ENCODE data around the gene C14orf132. TPM values are rescaled to one million over a fixed set of nuclear protein-coding genes. Genes with fewer than 3 reads are reported as not detected.

Gene C14orf132
- total RNA-seq, 1 experiment from 2014 or later: not detected

DNA sequence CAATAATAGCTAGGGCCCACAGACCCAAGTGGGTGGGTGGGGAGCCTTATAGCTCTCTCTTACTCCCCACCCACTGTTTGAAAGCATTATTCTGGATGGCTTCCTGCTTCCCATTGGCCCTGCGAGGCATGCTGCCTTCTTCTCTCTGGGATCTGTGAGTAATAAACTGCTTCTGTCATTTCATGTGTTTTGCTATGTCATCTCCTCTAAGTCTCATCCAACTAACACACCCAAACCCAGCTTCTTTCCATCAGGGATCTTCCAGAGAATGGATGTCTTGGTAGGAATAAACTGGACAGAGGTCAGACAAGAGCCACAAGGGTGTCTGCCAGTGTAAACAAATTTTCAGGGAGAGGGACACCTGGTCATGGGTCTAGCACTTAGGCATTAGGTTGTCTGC lies 99.1 kb downstream of the C14orf132 start:
- Histone ChIP-seq H3K27me3 (no peaks in the 10 kb centered on the region), H3K27ac (no peak overlapping the region), H3K4me3 (no peak overlapping the region), H3K36me3 (no peaks in the 10 kb centered on the region), H3K4me1 (no peaks in the 10 kb centered on the region), H3K9me3 (replicated peaks) (no peaks in the 10 kb centered on the region)
- DNase-seq: no peak

DNA sequence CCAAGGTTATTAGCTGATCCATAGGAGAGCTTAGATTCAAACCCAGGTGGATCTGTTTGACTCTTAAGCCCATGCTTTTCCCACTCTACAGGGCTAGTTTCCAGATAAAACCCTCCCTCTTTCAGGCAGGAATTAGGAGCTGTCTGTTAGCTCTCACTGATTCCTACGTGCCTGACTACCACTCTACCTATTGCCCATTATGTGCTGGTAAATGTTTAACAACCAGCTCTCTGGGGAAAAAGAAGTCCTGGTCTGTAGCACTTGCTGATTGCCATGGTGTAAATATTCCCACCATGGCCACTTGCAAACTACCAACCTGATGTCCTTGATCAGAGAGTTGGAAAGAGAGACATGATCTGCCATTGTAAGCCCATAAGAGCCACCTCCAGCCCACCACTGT lies 100.0 kb downstream of the C14orf132 start:
- Histone ChIP-seq H3K9me3 (replicated peaks) (no peaks in the 10 kb centered on the region), H3K27ac (no peak overlapping the region), H3K4me3 (no peak overlapping the region), H3K4me1 (no peaks in the 10 kb centered on the region), H3K27me3 (no peaks in the 10 kb centered on the region), H3K36me3 (no peaks in the 10 kb centered on the region)
- no peak for DNase-seq

DNA sequence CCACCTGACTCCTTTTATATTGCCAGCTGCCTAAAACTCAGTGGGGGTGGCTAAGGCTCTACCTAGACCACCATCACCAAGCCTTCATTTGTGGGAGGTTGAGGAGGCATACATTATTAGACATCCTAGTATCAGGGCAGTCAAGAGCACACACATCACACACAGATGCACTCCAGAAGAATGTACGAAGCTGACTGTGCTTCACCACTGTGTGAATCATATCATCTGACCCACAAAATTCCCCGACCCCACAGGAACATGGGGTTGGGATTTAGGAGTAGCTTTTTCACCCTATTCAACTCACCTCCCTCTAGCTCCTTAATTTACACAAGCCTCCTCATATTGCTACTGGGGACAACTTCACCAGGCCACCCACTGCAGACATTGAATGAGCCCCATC lies 100.7 kb downstream of the C14orf132 start:
- H3K4me3 ChIP-seq: no peak overlapping the region
- H3K9me3 ChIP-seq (replicated peaks): no peaks in the 10 kb centered on the region
- H3K36me3 ChIP-seq: no peaks in the 10 kb centered on the region
- H3K27ac ChIP-seq: no peak overlapping the region
- no peaks in the 10 kb centered on the region for H3K4me1 ChIP-seq
- H3K27me3 ChIP-seq: no peaks in the 10 kb centered on the region
- no peak for DNase-seq

DNA sequence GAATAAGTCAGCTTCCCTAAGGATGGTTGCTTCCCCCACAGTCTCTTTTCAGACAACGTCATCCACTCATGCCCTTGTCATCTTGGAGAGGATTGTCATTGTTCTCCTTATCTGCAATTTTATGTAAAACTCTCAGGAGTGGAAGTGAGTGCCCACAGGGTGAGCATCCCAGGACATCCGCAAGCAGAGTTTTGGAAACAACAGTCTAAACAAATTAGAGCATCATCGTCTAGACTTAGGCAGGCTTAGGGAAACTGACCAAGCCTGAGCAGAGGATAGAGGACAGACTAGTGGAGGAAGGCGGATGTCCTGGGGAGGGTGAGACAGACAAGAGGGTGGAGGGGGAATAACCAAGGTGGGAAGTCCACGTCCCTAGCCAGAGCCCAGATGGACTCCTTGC lies 101.8 kb downstream of the C14orf132 start:
- no peaks in the 10 kb centered on the region for H3K27me3 ChIP-seq
- no peaks in the 10 kb centered on the region for H3K36me3 ChIP-seq
- H3K27ac ChIP-seq: no peak overlapping the region
- H3K4me1 ChIP-seq: no peaks in the 10 kb centered on the region
- H3K4me3 ChIP-seq: no peak overlapping the region
- no peaks in the 10 kb centered on the region for H3K9me3 ChIP-seq (replicated peaks)
- no peak for DNase-seq

Other genes starting within 250 kb of the C14orf132 start
- gene TUNAR, start 162.5 kb upstream of the C14orf132 start, total RNA-seq (2014; rRNA removed; shearing (Covaris generic)): not detected in 2 replicates
- 0.03 TPM in 1 of 2 replicates, not detected in the other for gene BDKRB2, start 165.5 kb downstream of the C14orf132 start, total RNA-seq (2014; rRNA removed; shearing (Covaris generic))
- 2.0 and 2.3 TPM in 2 replicates for gene BDKRB1, start 216.8 kb downstream of the C14orf132 start, total RNA-seq (2014; rRNA removed; shearing (Covaris generic))

Data from SJCRH30 (cell line).